Upper lobe of left lung (tissue), 4 donors: Measurements from ENCODE around the gene SKOR2.

ENCODE experiments used
- POLR2A ChIP-seq, 4 donors: fragments of 450-650 bp; IDR thresholded peaks; one replicate each; pipeline ENCODE4 v1.5.1; 2016 to 2017; ENCODE audit warnings: antibody characterized with exemption in 4 of 4, mild to moderate bottlenecking in 2 of 4
- TF ChIP-seq, protein P1 (sequence below), 6 experiments: fragments of 450-650 bp in 4 of 6; fragments of 200-600 bp in 2 of 6; sonication (generic) in 2 of 6; IDR thresholded peaks; one replicate each; pipeline ENCODE4 v1.5.1; 2016 to 2019; ENCODE audit warnings: antibody characterized with exemption in 6 of 6

DNA sequence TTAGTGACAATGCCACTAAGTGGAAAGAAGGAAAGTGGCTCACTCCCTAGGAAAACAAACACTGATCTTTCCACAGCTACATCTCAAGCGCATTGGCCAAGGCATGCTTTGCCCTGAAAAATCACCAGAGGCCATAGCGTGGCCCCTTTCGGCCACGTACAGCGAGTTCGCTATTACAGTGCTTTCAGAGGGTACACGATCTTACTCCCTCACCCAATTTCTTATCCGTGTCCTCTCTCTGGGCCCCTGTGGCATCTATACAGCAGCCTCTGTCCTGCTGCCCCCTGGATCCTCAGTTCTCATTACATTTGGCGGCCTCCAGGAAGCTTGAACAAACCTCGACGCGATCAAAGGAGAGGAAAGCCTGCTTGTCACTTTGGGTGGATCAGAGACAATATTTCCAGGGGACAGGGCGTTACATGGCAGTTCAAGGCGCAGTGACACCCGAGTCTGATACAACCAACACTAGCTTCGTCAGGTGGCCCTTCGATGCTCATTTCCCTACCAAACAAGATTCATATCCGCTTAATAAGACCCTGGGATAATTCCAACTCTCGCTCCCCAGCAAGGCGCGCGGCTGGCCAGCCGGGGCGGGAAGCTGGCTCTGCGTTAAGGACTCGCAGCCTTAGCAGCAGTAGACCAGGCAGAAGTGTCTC lies 941 bp downstream of the SKOR2 start:
- TF ChIP-seq POLR2A (IDR thresholded peaks at IDR 0.05), result no peak
- TF ChIP-seq, protein P1, sequence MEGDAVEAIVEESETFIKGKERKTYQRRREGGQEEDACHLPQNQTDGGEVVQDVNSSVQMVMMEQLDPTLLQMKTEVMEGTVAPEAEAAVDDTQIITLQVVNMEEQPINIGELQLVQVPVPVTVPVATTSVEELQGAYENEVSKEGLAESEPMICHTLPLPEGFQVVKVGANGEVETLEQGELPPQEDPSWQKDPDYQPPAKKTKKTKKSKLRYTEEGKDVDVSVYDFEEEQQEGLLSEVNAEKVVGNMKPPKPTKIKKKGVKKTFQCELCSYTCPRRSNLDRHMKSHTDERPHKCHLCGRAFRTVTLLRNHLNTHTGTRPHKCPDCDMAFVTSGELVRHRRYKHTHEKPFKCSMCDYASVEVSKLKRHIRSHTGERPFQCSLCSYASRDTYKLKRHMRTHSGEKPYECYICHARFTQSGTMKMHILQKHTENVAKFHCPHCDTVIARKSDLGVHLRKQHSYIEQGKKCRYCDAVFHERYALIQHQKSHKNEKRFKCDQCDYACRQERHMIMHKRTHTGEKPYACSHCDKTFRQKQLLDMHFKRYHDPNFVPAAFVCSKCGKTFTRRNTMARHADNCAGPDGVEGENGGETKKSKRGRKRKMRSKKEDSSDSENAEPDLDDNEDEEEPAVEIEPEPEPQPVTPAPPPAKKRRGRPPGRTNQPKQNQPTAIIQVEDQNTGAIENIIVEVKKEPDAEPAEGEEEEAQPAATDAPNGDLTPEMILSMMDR (IDR thresholded peaks at IDR 0.05), result no peak
